B cell (primary cell): ENCODE data around the gene LIN7B.

Experiments
- EZH2 ChIP-seq: IDR thresholded peaks from 2 replicates; pipeline ENCODE4 v1.6.1; 2012; ENCODE audit warnings: borderline replicate concordance, low read depth, mild to moderate bottlenecking, moderate library complexity, low read length; ENCODE audit not compliant: insufficient read depth, poor library complexity, severe bottlenecking
- TF ChIP-seq, protein P1 (sequence below): fragments of 200-600 bp; IDR thresholded peaks from one replicate; pipeline ENCODE4 v1.8.0; 2022; ENCODE audit warnings: antibody characterized with exemption, mild to moderate bottlenecking

GRCh38 chr19:49111218-49111998 lies 2.8 kb upstream of the LIN7B start:
- TF ChIP-seq, protein P1, sequence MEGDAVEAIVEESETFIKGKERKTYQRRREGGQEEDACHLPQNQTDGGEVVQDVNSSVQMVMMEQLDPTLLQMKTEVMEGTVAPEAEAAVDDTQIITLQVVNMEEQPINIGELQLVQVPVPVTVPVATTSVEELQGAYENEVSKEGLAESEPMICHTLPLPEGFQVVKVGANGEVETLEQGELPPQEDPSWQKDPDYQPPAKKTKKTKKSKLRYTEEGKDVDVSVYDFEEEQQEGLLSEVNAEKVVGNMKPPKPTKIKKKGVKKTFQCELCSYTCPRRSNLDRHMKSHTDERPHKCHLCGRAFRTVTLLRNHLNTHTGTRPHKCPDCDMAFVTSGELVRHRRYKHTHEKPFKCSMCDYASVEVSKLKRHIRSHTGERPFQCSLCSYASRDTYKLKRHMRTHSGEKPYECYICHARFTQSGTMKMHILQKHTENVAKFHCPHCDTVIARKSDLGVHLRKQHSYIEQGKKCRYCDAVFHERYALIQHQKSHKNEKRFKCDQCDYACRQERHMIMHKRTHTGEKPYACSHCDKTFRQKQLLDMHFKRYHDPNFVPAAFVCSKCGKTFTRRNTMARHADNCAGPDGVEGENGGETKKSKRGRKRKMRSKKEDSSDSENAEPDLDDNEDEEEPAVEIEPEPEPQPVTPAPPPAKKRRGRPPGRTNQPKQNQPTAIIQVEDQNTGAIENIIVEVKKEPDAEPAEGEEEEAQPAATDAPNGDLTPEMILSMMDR, result no peak
- TF ChIP-seq EZH2, result no peak
